GM12878 (cell line): ENCODE results near the gene NTRK3.

ENCODE experiments used
- ATF7 ChIP-seq: fragments of 450-650 bp; IDR thresholded peaks from 2 replicates; pipeline ENCODE4 v1.6.1; 2016; ENCODE audit warnings: low read depth, mild to moderate bottlenecking
- BCL11A ChIP-seq: IDR thresholded peaks from 2 replicates; pipeline ENCODE4 v1.6.1; 2011; ENCODE audit warnings: low read depth, low read length
- MYC ChIP-seq: IDR thresholded peaks from 2 replicates; pipeline ENCODE4 v1.6.1; 2011; ENCODE audit warnings: mild to moderate bottlenecking, low read length, moderate library complexity, inconsistent platforms; ENCODE audit not compliant: insufficient read depth, insufficient replicate concordance, insufficient read length, severe bottlenecking
- POLR2AphosphoS5 ChIP-seq: IDR thresholded peaks from 2 replicates; pipeline ENCODE4 v1.6.1; 2011; ENCODE audit warnings: mild to moderate bottlenecking, low read length, inconsistent platforms
- RAD21 ChIP-seq: IDR thresholded peaks from 2 replicates; pipeline ENCODE4 v1.6.1; 2011; ENCODE audit warnings: mild to moderate bottlenecking, low read depth, low read length, moderate library complexity; ENCODE audit not compliant: insufficient read depth
- RFX5 ChIP-seq: IDR thresholded peaks from 2 replicates; pipeline ENCODE4 v1.6.1; 2011; ENCODE audit warnings: low read depth, low read length, improper control_type of control experiment
- TBL1XR1 ChIP-seq: IDR thresholded peaks from 2 replicates; pipeline ENCODE4 v1.6.1; 2012; ENCODE audit warnings: low read depth, low read length, improper control_type of control experiment
- USF1 ChIP-seq: IDR thresholded peaks from 2 replicates; pipeline ENCODE4 v1.6.1; 2011; ENCODE audit warnings: borderline replicate concordance, low read depth, mild to moderate bottlenecking, moderate library complexity, mixed read lengths, low read length; ENCODE audit not compliant: insufficient read depth; ENCODE audit errors: extremely low read length

- TF ChIP-seq POLR2AphosphoS5 (no peak), RFX5 (no peak), ATF7 (no peak), BCL11A (no peak), MYC (no peak), RAD21 (no peak), TBL1XR1 (no peak), USF1 (no peak)
These were observed 189.8 kb downstream of the NTRK3 start for GRCh38 chr15:88066636-88067330.
